ENCODE results near the gene MACF1. TPM values are rescaled to one million over a fixed set of nuclear protein-coding genes. Genes with fewer than 3 reads are reported as not detected.
"Not testable (repeated sequence)": the region's sequence is repeated elsewhere in the genome, so short reads cannot be mapped to it uniquely, and the experiment has no call there.

MACF1 gene
- total RNA-seq, 1 donor from 2014 or later = 296 TPM

GRCh38 chr1:39485046-39485803 is 280.7 kb downstream of the MACF1 start:
- DNase-seq (ENCODE audit: low read depth) = no peak
- no peak overlapping the region for H3K4me3 ChIP-seq (ENCODE audit: low read depth, low read length)
- no peak for TF ChIP-seq CTCF (conservative IDR thresholded peaks at IDR 0.05; ENCODE audit: low read depth, low read length)

- no peak for TF ChIP-seq CTCF (conservative IDR thresholded peaks at IDR 0.05; ENCODE audit: low read depth, low read length)
- no peak for DNase-seq (ENCODE audit: low read depth)
- no peak overlapping the region for H3K4me3 ChIP-seq (ENCODE audit: low read depth, low read length)
Observed at GRCh38 chr1:39488012-39488545, 283.6 kb downstream of the MACF1 start.

- no peak for TF ChIP-seq CTCF (conservative IDR thresholded peaks at IDR 0.05; ENCODE audit: low read depth, low read length)
- DNase-seq (ENCODE audit: low read depth) = no peak
- no peak overlapping the region for H3K4me3 ChIP-seq (ENCODE audit: low read depth, low read length)
Observed at GRCh38 chr1:39488793-39489566, 284.5 kb downstream of the MACF1 start.

- no peak overlapping the region for H3K4me3 ChIP-seq (ENCODE audit: low read depth, low read length)
- DNase-seq (ENCODE audit: low read depth) = no peak
- TF ChIP-seq CTCF (conservative IDR thresholded peaks at IDR 0.05; ENCODE audit: low read depth, low read length) = no peak
Observed at GRCh38 chr1:39489567-39490239, 285.2 kb downstream of the MACF1 start.

GRCh38 chr1:39490596-39491145 is 286.2 kb downstream of the MACF1 start:
- DNase-seq (ENCODE audit: low read depth) = no peak
- peak overlapping the region; percentile 33 for H3K4me3 ChIP-seq (ENCODE audit: low read depth, low read length)
- TF ChIP-seq CTCF (conservative IDR thresholded peaks at IDR 0.05; ENCODE audit: low read depth, low read length) = no peak

- no peak for TF ChIP-seq CTCF (conservative IDR thresholded peaks at IDR 0.05; ENCODE audit: low read depth, low read length)
- DNase-seq (ENCODE audit: low read depth) = no peak
- peak within 1 kb of the TSS; percentile 33 for H3K4me3 ChIP-seq (ENCODE audit: low read depth, low read length)
Observed at GRCh38 chr1:39491146-39491921, 286.8 kb downstream of the MACF1 start, which contains the start of gene BMP8A. Gene BMP8A (plus strand): TSS chr1:39491636. CDS start chr1:39491992, 356 bp downstream.

GRCh38 chr1:39492118-39493042 is 287.9 kb downstream of the MACF1 start:
- DNase-seq (ENCODE audit: low read depth); H3K4me3 ChIP-seq (ENCODE audit: low read depth, low read length): not testable (repeated sequence)

GRCh38 chr1:39493043-39493810 is 288.7 kb downstream of the MACF1 start:
- not testable (repeated sequence) for H3K4me3 ChIP-seq (ENCODE audit: low read depth, low read length); DNase-seq (ENCODE audit: low read depth)

Data from epithelial cell of proximal tubule (primary cell).